NCI-H146 (cell line): Measurements from ENCODE around the gene KLHL30.

Experiments used
- DNase-seq: peaks from one replicate; lab custom pipeline; 2025; lab: John Stamatoyannopoulos, UW

KLHL30 gene

DNA sequence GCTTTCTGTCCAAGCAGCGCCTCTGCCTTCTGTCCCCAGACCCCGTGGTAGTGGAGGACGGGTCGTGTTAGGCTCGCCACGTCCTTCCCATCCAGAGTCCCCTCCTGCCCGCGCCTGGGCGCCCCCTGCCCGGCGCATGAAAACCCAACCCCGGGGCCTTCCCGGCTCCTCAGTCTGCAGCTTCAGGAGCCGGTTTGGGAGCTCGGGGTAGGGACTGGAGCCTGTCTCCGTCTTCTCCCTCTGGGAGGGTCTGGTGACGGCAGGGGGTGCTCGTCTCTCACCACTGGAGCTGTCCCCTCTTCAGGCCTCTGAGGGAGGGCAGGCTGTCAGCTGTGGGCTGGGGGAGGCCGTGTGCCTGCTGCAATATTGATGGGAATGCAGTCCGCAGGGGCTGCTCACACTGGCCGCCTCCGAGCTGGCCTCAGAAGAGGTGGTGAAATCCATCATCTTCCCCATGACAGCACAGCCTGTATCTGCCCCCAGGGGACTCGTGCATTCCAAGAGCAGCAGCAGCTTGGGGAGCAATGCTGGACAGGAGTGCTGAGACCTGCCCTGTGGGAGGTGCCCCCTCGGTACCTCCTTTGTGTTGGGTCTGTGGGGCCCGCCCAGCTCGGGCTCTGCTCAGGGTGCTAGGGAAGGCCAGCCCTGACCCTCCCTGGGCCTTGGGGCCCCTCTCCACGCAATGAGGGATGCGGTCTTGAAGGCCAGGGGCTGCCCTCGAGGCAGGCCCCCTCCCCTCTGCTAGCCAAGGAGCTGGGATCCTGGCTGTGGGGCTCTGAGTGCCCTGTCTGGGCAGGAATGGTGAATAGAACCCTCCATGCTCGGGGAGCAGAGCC is 17.8 kb upstream of the KLHL30 start:
- DNase-seq, result no peak

DNA sequence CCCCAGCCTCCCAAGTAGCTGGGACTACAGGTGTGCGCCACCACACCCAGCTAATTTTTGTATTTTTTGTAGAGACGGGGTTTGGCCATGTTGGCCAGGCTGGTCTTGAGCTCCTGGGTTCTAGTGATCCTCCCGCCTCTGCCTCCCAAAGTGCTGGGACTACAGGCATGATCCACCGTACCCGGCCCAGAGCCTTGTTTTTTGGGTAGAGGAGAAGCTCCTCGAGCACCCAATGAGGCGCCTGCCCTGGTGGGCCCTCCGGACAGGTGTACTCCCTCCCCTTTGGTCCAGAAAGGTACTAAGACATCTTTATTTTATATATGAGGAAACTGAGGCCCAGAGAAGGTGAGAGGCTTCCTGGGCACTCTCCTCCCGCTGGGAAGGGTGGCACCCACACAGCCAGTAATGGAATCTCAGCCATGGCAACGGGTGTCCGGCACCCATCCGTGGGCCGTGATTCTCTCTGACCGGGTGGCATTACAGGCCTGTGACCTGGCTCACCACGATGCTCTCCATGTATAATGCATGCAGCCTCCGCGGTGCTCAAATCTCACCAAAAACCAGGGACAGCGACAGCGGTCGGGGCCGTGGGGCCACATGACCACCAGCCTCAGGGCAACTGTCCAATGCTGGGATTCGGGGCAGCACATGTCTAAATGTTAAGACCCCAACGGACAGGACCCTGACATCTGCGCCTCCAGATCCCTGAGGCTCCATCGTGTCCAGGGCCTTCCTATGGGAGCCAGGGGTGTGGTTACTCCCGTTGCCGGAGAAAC is 16.8 kb upstream of the KLHL30 start:
- DNase-seq, result no peak

- DNase-seq, result no peak
Measured at GRCh38 chr2:238122287-238123217, 15.9 kb upstream of the KLHL30 start.

DNA sequence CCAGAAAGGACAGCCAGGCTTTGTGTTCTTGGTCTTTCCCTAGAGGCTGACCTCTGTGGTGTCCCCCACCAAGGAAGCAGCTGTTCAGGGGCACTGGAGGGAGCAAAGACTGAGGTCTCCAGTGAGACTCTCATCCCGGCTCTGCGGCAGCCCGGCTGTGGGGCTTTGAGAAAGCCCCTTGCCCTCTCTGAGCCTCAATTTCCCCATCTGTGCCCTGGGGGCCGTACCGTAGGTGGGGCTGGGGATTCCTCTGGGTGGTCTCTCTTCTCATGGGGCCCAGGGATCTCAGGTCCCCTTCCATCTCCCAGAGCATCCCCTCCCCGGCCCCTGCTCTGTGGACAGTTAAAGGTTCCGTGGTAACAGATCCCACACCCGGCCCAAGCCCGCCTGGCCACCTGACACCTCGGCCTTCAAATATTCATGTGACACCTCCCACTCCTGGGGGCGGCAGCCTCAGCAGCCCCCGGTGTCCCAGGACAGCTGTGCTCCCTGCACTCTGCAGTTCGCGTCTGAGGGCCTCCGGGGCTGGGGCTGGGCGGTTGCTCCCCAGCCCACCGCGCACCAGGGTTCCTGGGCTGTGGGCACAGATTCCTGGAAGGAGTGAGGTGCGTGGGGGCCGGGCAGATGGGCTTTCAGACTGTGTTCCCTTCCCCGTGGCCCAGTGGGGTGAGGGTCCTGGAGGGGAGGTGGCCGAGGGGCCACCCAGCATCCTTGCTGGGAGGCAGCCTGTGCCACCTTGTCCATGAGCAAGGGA is 15.1 kb upstream of the KLHL30 start:
- no peak for DNase-seq

- DNase-seq, result no peak
Measured at GRCh38 chr2:238123991-238124470, 14.4 kb upstream of the KLHL30 start.

- DNase-seq, result no peak
Measured at GRCh38 chr2:238124488-238125126, 13.9 kb upstream of the KLHL30 start.

DNA sequence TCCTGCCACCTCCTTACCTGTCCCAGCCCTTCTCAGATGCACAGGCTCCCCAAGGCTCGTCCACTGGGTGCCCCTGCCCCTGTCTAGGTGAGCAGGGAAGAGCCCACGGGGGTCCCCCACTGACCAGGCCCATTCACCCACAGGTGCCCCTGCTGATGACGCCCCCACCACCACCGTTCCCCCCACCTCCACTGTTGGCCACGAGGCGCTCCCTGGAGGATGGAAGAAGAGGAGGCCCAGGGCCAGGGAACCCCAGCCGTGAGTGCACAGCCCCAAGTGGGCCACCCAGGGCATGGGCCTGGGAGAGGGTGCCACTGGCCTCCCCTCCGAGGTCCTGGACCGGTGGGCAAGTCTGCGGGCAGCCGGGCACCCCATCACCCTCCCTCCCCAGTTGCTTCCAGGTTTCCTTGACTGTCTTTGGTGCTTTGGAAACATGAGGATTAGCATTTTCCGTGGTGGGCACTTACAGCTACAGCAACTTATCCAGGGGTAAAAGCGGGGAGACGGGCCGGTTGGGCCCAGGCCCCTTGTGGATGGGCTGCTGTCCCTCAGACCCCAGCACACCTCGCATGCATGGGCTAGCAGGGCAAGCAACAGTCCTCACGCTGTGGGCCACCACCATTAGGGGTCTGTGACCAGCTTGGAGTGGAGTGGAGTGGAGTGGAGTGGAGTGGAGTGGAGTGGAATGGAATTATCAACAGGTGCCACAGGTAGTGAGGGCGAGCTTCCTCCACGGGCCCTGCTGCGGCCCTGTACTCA is 13.2 kb upstream of the KLHL30 start:
- no peak for DNase-seq

DNA sequence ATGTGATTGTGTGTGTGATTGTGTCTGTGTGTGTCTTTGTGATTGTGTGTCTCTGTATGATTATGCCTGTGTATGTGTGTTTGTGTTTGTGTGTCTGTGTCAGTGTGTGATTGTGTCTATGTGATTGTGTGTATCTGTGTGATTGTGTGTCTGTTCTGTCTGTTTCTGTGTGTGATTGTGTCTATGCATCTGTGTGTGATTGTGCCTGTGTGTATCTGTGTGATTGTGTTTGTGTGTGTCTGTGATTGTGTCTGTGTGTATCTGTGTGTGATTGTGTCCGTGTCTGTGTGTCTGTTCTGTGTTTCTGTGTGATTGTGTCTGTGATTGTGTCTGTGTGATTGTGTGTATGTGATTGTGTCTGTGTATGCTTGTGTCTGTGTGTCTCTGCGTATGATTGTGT is 12.1 kb upstream of the KLHL30 start:
- no peak for DNase-seq

DNA sequence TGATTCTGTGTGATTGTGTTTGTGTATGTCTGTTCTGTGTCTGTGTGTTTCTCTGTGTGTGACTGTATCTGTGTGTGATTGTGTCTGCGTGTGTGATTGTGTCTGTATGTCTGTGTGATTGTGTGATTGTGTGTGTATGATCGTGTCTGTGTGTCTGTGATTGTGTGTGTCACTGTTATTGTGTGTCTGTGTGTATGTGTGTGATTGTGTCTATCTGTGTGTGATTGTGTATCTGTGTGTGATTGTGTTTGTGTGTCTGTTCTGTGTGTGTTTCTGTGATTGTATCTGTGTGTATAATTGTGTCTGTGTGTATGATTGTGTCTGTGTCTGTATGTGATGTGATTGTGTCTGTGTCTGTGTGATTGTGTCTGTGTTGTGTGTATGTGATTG is 11.7 kb upstream of the KLHL30 start:
- DNase-seq, result no peak

- peak; percentile 42 for DNase-seq
Measured at GRCh38 chr2:238127165-238128060, 11.1 kb upstream of the KLHL30 start.

- DNase-seq, result no peak
Measured at GRCh38 chr2:238128061-238128440, 10.4 kb upstream of the KLHL30 start.

DNA sequence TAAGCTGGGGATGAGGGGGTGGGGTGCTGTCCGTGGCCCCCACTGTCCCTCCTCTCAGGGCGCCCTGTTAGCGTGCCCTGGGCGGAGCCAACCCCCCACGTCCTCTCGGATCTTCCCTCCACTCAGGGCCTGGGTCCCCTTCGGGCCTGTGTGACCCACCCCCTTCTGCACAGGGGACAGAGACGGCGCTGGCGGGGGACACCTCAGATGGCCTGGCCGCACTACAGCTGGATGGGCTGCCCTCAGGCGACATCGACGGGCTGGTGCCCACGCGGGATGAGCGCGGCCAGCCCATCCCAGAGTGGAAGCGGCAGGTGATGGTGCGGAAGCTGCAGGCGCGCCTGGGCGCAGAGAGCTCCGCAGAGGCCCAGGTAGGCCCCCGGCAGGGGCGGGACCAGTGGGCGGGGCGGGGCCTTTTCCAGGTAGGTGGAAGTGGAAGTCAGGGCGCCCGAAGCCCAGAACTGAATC is 9.9 kb upstream of the KLHL30 start:
- DNase-seq, result no peak

GRCh38 chr2:238129166-238130010 is 9.1 kb upstream of the KLHL30 start:
- no peak for DNase-seq

DNA sequence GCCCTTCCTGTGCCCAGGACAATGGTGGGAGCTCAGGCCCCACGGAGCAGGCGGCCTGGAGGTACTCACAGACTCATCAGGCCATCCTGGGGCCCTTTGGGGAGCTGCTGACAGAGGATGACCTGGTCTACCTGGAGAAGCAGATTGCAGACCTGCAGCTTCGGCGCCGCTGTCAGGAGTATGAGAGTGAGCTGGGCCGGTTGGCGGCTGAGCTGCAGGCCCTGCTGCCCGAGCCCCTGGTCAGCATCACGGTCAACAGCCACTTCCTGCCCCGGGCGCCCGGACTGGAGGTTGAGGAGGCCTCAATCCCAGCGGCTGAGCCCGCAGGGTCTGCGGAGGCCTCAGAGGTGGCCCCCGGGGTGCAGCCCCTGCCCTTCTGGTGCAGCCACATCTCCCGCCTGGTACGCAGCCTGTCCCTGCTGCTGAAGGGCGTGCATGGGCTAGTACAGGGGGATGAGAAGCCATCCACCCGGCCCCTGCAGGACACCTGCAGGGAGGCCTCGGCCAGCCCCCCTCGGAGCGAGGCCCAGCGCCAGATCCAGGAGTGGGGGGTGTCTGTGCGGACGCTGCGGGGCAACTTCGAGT is 8.3 kb upstream of the KLHL30 start:
- DNase-seq, result no peak

GRCh38 chr2:238130696-238131628 is 7.5 kb upstream of the KLHL30 start:
- DNase-seq, result peak; percentile 28

GRCh38 chr2:238131761-238132462 is 6.6 kb upstream of the KLHL30 start:
- no peak for DNase-seq
